Uterus (tissue), 4 donors: Measurements from ENCODE around the gene ATP1A1. TPM values are rescaled to one million over a fixed set of nuclear protein-coding genes. Genes with fewer than 3 reads are reported as not detected.

Experiments
- DNase-seq, 2 donors: peaks; one replicate each; pipeline ENCODE4 v3.0.0-alpha.2; 2019 to 2020
- H3K27ac ChIP-seq, 2 donors: fragments of 200-600 bp; sonication (generic); 1 replicate in 1 of 2; 2 replicates in 1 of 2; pipeline ENCODE4 v1.5.1; 2016 to 2018
- H3K27me3 ChIP-seq, 2 donors: fragments of 200-600 bp; sonication (generic); one replicate each; pipeline ENCODE4 v1.5.1; 2018 to 2019; ENCODE audit warnings: control low read depth in 1 of 2
- H3K36me3 ChIP-seq, 2 donors: fragments of 200-600 bp; sonication (generic); one replicate each; pipeline ENCODE4 v1.5.1; 2019; ENCODE audit warnings: control low read depth in 1 of 2
- H3K4me1 ChIP-seq, 2 donors: fragments of 200-600 bp; sonication (generic); one replicate each; pipeline ENCODE4 v1.5.1; 2018 to 2019; ENCODE audit warnings: control low read depth in 1 of 2
- H3K4me3 ChIP-seq, 2 donors: fragments of 200-600 bp; sonication (generic); 1 replicate in 1 of 2; 2 replicates in 1 of 2; pipeline ENCODE4 v1.5.1; 2018 to 2019; ENCODE audit warnings: mild to moderate bottlenecking in 1 of 2
- H3K9me3 ChIP-seq, 2 donors: fragments of 200-600 bp; sonication (generic); one replicate each; pipeline ENCODE4 v1.5.1; 2019; ENCODE audit warnings: control low read depth in 1 of 2
- CTCF ChIP-seq, 4 experiments: fragments of 200-600 bp in 2 of 4; fragments of 450-650 bp in 2 of 4; sonication (generic) in 2 of 4; IDR thresholded peaks; one replicate each; pipeline ENCODE4 v1.5.1; 2016 to 2019; ENCODE audit warnings: antibody characterized with exemption in 4 of 4, mild to moderate bottlenecking in 2 of 4, moderate library complexity in 1 of 4
- POLR2A ChIP-seq, 2 donors: fragments of 450-650 bp; IDR thresholded peaks; one replicate each; pipeline ENCODE4 v1.6.1; 2016; ENCODE audit warnings: antibody characterized with exemption in 2 of 2, mild to moderate bottlenecking in 1 of 2, moderate library complexity in 1 of 2
- intact Hi-C: fragments of 100-400 bp; cut with DNase I; formaldehyde crosslinking; loops from one replicate; pipeline ENCODE4 v1.15.1; 2023; ENCODE audit warnings: low total_unique reads
- total RNA-seq, 4 donors: library from RNA; depleted of rRNA in 3 of 4; stranded (reverse); fragments of >200 nt in 3 of 4; gene quantifications; one replicate each; pipeline versions ENCODE4 v1.1.0 to v1.2.4, GENCODE V29; 2014 to 2023
- donor health status: DM: yes; HTN: yes; CAD: no.

ATP1A1 gene
- total RNA-seq, 4 donors from 2014 or later = 135 to 202 (median 149) TPM

- intact Hi-C loops = no loop called here
- Histone ChIP-seq H3K27me3 (no peaks in the 10 kb centered on the region), H3K4me3 (no peak overlapping the region), H3K27ac (no peak overlapping the region), H3K4me1 (no peaks in the 10 kb centered on the region), H3K36me3 (no peaks in the 10 kb centered on the region), H3K9me3 (no peaks in the 10 kb centered on the region)
- TF ChIP-seq POLR2A (IDR thresholded peaks at IDR 0.05) = no peak
- TF ChIP-seq CTCF (IDR thresholded peaks at IDR 0.05) = no peak
- DNase-seq = no peak
Observed at GRCh38 chr1:116426401-116426800, 53.4 kb downstream of the ATP1A1 start.

GRCh38 chr1:116428576-116428975, 55.5 kb downstream of the ATP1A1 start:
- Histone ChIP-seq H3K4me3 (no peak overlapping the region), H3K36me3 (no peaks in the 10 kb centered on the region), H3K27ac (no peak overlapping the region), H3K9me3 (no peaks in the 10 kb centered on the region), H3K27me3 (no peaks in the 10 kb centered on the region), H3K4me1 (no peaks in the 10 kb centered on the region)
- intact Hi-C loops = no loop called here
- TF ChIP-seq CTCF (IDR thresholded peaks at IDR 0.05) (no peak), POLR2A (IDR thresholded peaks at IDR 0.05) (no peak)
- no peak for DNase-seq

GRCh38 chr1:116429821-116430374, 56.9 kb downstream of the ATP1A1 start:
- Histone ChIP-seq H3K27me3 (no peaks in the 10 kb centered on the region), H3K9me3 (no peaks in the 10 kb centered on the region), H3K27ac (no peak overlapping the region), H3K36me3 (no peaks in the 10 kb centered on the region), H3K4me3 (no peak overlapping the region), H3K4me1 (no peaks in the 10 kb centered on the region)
- intact Hi-C loops = no loop called here
- DNase-seq = no peak
- no peak for TF ChIP-seq CTCF (IDR thresholded peaks at IDR 0.05)
- no peak for TF ChIP-seq POLR2A (IDR thresholded peaks at IDR 0.05)

GRCh38 chr1:116431870-116432500, 58.9 kb downstream of the ATP1A1 start:
- no peaks in the 10 kb centered on the region for H3K4me1 ChIP-seq
- intact Hi-C loops = no loop called here
- TF ChIP-seq POLR2A (IDR thresholded peaks at IDR 0.05) = no peak
- no peak for TF ChIP-seq CTCF (IDR thresholded peaks at IDR 0.05)
- no peak for DNase-seq
- H3K36me3 ChIP-seq = no peaks in the 10 kb centered on the region
- no peak overlapping the region for H3K4me3 ChIP-seq
- H3K9me3 ChIP-seq = no peaks in the 10 kb centered on the region
- no peaks in the 10 kb centered on the region for H3K27me3 ChIP-seq
- no peak overlapping the region for H3K27ac ChIP-seq

- Histone ChIP-seq H3K9me3 (no peaks in the 10 kb centered on the region), H3K4me1 (no peaks in the 10 kb centered on the region), H3K4me3 (no peak overlapping the region), H3K36me3 (no peaks in the 10 kb centered on the region), H3K27me3 (no peaks in the 10 kb centered on the region), H3K27ac (no peak overlapping the region)
- TF ChIP-seq CTCF (IDR thresholded peaks at IDR 0.05) = no peak
- no peak for TF ChIP-seq POLR2A (IDR thresholded peaks at IDR 0.05)
- DNase-seq = no peak
- intact Hi-C loops = no loop called here
Observed at GRCh38 chr1:116432655-116433265, 59.7 kb downstream of the ATP1A1 start.
